ENCODE measurements around the gene IFI16.
"Not testable (repeated sequence)": the region's sequence is repeated elsewhere in the genome, so short reads cannot be mapped to it uniquely, and the experiment has no call there.

Gene IFI16

DNA sequence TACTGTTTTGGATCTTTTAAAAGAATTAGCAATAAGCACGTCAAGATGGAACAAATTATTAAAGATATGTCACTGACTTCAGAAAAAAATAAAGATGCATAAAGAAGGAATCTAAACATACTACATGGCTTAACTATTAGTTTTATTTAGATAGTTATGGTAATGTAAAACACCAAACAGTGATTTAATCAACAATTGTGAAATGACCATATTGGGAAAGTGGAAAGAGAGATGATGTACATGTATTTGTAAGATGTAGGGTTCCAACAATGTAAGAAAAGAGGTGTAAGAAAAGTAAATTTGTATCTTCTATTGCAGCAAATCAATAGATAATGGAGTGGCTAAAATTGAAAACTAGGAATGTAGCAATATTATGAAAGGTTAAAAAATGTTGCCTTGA, 73.3 kb downstream of the IFI16 start:
- H3K27me3 ChIP-seq (ENCODE audit: low read depth): no peaks in the 10 kb centered on the region
- no peaks in the 10 kb centered on the region for H3K9me3 ChIP-seq
- no peak overlapping the region for H3K4me3 ChIP-seq
- H3K36me3 ChIP-seq (replicated peaks): no peaks in the 10 kb centered on the region
- no peaks in the 10 kb centered on the region for H3K4me1 ChIP-seq
- no peak for DNase-seq (ENCODE audit: low spot score in 2 of 2)
- in situ Hi-C loops (cut with MboI; ENCODE audit: low sequenced_read_pairs): no loop called here

DNA sequence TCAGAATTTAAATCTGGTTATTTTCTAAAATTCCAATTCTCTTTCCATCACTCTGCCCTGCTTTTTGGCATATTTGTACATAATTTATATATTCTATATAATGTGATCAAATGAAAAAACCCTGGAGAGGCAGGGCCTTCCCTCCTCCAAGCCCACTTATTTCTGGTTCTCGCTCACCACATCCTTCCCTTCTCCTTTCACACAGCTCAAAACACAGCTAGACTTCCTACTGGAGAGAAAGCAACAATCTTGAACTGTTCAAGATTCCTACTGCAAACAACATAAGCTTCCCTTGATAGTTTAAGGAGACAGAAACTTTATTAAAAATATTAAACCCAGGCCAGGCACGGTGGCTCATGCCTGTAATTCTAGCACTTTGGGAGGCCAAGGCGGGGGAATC, 74.4 kb downstream of the IFI16 start:
- H3K27me3 ChIP-seq (ENCODE audit: low read depth): no peaks in the 10 kb centered on the region
- H3K4me3 ChIP-seq: no peak overlapping the region
- no peak for DNase-seq (ENCODE audit: low spot score in 2 of 2)
- no peaks in the 10 kb centered on the region for H3K9me3 ChIP-seq
- in situ Hi-C loops (cut with MboI; ENCODE audit: low sequenced_read_pairs): no loop called here
- H3K4me1 ChIP-seq: no peaks in the 10 kb centered on the region
- no peaks in the 10 kb centered on the region for H3K36me3 ChIP-seq (replicated peaks)

DNA sequence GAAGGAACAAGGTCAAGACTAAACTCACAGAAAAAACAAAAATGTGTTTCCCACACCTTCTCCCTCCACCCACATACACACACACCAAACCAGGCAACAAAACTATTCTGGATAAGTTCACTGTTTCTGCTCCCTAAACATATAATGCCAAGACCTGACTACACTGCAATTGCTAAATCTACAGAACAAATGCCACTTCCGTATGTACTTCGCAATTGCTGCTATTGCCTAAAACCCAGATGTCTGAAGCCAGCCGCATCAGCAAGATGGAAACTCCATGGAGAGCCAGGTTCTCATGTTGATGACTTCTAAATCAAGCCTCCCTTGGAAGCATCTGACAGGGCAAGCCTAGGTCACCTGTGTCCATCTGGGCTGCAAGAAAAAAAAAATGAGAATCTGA, 75.2 kb downstream of the IFI16 start:
- in situ Hi-C loops (cut with MboI; ENCODE audit: low sequenced_read_pairs): no loop called here
- H3K9me3 ChIP-seq: no peaks in the 10 kb centered on the region
- no peak for DNase-seq (ENCODE audit: low spot score in 2 of 2)
- H3K4me3 ChIP-seq: no peak overlapping the region
- H3K27me3 ChIP-seq (ENCODE audit: low read depth): no peaks in the 10 kb centered on the region
- no peaks in the 10 kb centered on the region for H3K36me3 ChIP-seq (replicated peaks)
- H3K4me1 ChIP-seq: no peaks in the 10 kb centered on the region

DNA sequence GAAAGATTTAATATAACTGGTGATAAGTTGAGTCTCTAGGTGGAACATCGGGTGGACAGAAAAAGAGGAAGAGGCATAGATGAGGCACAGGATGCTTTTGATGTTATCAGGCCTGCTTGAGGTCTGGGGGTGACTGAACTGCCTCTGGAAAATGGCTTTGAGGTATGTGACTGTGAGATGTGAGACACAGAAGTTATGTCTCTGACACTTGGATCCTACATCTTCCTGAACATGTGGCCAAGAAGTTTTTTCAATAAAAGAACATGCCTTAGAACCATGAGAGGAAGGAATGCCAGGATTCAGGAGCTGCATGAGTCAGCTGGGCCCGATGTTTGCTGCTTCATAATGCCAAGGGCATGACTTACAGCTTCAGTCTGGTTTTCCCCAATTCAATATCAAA, 78.3 kb downstream of the IFI16 start:
- DNase-seq (ENCODE audit: low spot score in 2 of 2): no peak
- Histone ChIP-seq H3K27me3 (ENCODE audit: low read depth) (no peaks in the 10 kb centered on the region), H3K9me3 (no peaks in the 10 kb centered on the region), H3K4me3 (no peak overlapping the region), H3K36me3 (replicated peaks) (no peaks in the 10 kb centered on the region), H3K4me1 (no peaks in the 10 kb centered on the region)
- in situ Hi-C loops (cut with MboI; ENCODE audit: low sequenced_read_pairs): no loop called here

DNA sequence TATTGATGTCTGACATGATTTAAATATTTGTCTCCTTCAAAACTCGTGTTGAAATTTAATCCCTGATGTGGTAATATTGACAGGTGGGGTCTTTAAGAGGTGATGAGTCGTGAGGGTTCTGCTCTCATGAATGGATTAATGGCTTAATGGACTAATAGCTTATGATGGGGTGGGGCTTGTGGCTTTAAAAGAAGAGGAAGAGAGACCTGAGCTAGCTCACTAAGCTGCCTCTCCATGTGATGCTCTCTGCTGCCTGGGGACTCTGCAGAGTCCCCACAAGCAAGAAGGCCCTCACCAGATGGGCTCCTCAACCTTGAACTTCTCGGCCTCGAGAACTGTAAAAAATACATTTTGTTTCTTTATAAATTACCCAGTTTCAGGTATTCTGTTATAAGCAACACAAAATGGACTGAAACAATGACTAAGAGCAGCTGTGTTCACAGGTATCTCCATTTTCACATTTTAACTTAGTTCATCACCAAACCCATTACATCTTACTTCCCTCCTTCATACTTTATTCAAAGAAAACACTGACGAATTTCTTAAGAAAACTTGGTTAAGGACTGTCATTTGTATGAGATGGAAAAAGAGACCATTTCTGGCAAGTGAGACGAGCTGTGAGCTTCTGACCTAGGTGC, 79.0 kb downstream of the IFI16 start:
- in situ Hi-C loops (cut with MboI; ENCODE audit: low sequenced_read_pairs): no loop called here
- no peak for DNase-seq (ENCODE audit: low spot score in 2 of 2)
- Histone ChIP-seq H3K4me3 (no peak overlapping the region), H3K36me3 (replicated peaks) (no peaks in the 10 kb centered on the region), H3K9me3 (no peaks in the 10 kb centered on the region), H3K4me1 (no peaks in the 10 kb centered on the region), H3K27me3 (ENCODE audit: low read depth) (no peaks in the 10 kb centered on the region)

DNA sequence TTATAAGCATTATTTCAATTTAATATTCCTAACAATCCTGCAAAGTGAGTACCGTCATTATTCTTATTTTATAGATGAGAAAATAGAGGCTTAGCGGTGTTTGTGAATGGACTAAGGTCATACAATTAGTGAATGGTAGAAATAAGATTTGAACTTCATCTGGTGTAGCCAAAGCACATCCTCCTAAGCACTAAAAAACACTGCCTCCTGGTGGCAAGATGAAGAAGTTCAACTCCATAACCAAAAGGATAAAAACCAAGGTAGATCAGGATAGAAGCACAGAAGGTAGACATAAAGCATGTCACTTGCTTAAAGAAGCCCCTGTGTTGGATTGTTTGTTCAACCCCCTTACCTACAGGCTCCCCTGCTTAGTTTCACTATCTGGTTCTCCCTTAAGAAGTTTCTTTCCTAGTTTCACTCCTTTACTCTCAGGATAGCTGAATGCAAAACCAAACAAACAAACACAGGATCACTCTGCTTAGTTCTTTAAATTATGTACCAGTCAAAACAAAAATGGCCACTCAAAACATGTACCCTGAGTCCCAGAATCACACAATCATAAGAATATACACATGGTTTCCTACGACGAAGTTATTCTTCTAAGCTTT, 79.6 kb downstream of the IFI16 start:
- DNase-seq (ENCODE audit: low spot score in 2 of 2): no peak
- Histone ChIP-seq H3K4me1 (no peaks in the 10 kb centered on the region), H3K4me3 (no peak overlapping the region), H3K9me3 (no peaks in the 10 kb centered on the region), H3K36me3 (replicated peaks) (no peaks in the 10 kb centered on the region), H3K27me3 (ENCODE audit: low read depth) (no peaks in the 10 kb centered on the region)
- in situ Hi-C loops (cut with MboI; ENCODE audit: low sequenced_read_pairs): no loop called here

DNA sequence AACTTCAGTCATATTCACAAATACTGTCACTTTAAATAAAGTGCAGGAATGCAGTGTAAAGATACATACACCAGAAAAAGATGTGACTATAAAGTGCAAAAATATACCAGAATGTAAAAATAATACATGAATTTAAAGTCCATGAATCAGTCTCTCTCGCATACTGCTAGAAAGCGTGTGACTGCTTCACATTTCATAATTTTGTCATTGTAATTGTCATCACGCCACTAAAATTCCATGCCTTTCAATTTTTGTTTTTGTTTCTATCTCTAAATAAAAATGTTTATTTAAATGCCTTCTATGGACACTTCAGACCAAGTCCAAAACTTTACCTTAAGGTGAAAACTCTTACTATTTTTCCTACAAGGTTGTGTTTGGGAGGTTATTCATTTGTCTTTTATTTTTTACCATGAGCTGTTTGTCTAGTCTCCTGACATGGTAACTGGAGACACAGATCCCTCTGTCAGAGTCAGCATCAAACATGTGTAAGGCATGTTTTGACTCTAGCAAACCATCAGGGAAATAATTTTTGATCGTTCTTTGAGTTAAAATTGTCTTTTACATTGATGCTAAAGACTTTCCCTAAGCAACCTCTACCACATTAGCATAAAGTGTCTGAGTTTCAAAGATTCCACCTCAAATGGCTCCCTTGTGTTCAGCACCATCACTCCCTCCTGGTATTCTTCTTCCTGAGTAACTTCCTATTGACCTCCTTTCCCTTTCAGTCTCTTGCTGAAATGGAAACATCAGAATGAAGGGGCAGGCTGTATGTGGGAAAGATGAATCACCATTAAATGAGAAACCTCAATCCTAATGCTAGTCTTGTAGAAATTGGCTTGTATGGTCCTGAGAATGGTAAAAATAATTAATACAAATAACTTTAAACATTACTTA, 80.8 kb downstream of the IFI16 start:
- H3K4me3 ChIP-seq: no peak overlapping the region
- no peak for DNase-seq (ENCODE audit: low spot score in 2 of 2)
- no peaks in the 10 kb centered on the region for H3K4me1 ChIP-seq
- no peaks in the 10 kb centered on the region for H3K36me3 ChIP-seq (replicated peaks)
- no peaks in the 10 kb centered on the region for H3K9me3 ChIP-seq
- no peaks in the 10 kb centered on the region for H3K27me3 ChIP-seq (ENCODE audit: low read depth)
- in situ Hi-C loops (cut with MboI; ENCODE audit: low sequenced_read_pairs): no loop called here

DNA sequence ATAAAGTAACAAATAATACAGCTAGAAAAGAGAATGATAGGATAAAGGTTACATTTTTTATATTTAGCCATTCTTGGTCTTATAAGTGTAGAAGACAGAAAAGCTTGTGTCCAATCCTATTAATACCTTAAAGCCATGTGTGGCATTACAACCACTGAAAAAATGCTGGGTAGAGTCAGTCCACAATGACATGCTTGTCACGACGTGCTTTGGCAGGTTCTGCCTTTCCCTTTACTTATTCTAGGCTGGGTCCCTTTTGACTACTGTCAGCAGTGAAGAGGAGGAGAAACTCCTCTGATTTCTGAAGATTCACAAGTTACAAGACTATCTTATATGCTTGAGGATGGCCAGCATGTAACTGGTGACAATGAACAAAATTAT, 81.5 kb downstream of the IFI16 start:
- DNase-seq (ENCODE audit: low spot score in 2 of 2): no peak
- Histone ChIP-seq H3K4me3 (no peak overlapping the region), H3K36me3 (replicated peaks) (no peaks in the 10 kb centered on the region), H3K9me3 (no peaks in the 10 kb centered on the region), H3K4me1 (no peaks in the 10 kb centered on the region), H3K27me3 (ENCODE audit: low read depth) (no peaks in the 10 kb centered on the region)
- in situ Hi-C loops (cut with MboI; ENCODE audit: low sequenced_read_pairs): no loop called here

DNA sequence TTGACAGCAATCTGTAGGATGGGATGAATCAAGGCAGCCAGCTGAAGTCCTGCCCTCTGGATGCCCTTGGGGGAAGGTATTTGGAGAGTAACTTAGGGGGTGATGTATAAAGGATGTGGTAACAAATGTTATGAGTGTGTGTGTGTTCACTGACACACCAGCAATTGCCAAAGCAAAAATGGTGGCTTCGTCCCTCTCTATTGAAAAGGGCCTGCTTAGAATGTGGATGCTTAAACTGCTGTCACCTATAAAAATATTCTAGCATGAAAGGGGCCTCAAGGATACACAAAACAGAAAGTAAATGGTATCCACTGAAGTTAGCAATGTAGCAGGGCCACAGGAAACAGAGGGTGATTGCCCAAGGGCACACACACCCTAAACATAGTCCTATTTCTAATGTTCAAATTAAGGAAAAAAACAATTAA, 81.9 kb downstream of the IFI16 start:
- DNase-seq (ENCODE audit: low spot score in 2 of 2): no peak
- Histone ChIP-seq H3K9me3 (no peaks in the 10 kb centered on the region), H3K36me3 (replicated peaks) (no peaks in the 10 kb centered on the region), H3K27me3 (ENCODE audit: low read depth) (no peaks in the 10 kb centered on the region), H3K4me1 (no peaks in the 10 kb centered on the region), H3K4me3 (no peak overlapping the region)
- in situ Hi-C loops (cut with MboI; ENCODE audit: low sequenced_read_pairs): no loop called here

DNA sequence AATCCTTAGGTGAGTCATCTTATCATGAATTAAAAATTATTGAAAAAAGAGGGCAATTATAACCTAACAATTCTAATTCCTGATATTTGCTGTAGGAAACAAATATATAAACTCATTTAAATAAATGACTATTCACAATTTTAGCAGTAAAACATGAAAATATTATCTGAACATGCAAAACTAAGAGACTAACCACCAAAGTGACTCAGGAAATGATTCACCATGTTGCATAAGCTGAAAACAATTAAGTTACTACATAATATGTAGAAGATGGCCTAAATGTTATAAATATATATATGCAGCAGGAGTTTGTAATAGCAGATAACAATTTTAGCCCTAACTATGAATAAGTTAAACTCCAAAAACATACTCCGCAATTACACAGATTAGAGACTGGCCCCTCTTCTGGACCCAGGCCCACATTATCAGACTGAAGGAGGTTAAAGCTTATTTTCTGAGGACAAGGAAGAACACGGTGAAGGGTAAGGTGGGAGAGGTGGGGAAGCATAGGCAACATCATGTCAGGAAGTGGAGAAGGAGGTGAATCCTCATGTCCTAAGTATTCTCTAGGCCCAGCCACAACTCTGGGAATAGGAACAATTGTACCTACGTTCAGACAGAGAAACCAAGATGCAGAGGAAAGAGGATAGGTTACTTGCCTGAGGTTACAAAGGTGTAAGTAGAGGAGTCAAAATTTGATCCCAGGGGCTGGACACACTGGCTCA, 82.5 kb downstream of the IFI16 start:
- Histone ChIP-seq H3K36me3 (replicated peaks) (no peaks in the 10 kb centered on the region), H3K9me3 (no peaks in the 10 kb centered on the region), H3K4me3 (no peak overlapping the region), H3K27me3 (ENCODE audit: low read depth) (no peaks in the 10 kb centered on the region), H3K4me1 (no peaks in the 10 kb centered on the region)
- DNase-seq (ENCODE audit: low spot score in 2 of 2): no peak
- in situ Hi-C loops (cut with MboI; ENCODE audit: low sequenced_read_pairs): no loop called here

DNA sequence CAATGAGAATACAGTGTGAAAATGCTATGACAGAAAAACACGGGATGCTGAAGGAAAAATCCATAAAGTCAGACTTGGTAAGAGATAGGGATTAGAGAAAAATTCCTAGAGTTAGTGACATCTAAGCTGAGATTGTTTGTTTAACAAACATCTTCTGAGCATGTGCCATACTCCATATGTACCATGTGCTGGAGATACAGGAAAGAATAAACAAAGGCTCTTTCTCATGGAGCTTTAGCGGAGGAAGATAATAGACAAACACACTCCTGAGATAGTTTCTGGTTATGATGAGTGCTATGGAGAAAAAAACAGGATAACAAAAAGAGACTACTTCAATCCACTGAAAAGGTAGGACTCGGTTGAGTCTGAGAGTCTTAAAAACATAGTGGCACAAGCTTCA, 88.9 kb downstream of the IFI16 start:
- no peaks in the 10 kb centered on the region for H3K36me3 ChIP-seq (replicated peaks)
- H3K9me3 ChIP-seq: no peaks in the 10 kb centered on the region

DNA sequence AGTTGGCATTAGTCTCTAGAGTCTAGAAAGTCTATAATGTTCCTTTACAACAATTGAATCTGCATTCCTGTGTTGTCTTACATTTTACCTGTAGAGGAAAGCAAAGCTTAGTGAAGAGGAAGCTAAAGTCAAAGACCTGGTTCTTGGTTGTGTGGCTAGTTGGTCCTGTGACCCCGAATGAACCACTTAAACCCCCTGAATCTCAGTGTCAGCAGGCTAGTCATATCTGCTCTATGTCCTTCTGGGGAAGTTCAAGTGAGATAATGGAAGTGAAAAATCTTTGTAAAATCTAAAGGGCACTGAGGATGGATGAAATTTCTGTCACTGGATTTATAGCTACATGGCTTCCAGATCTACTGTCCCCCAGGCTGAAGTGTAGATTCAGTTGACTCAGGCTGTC, 90.9 kb downstream of the IFI16 start:
- no peaks in the 10 kb centered on the region for H3K27me3 ChIP-seq (ENCODE audit: low read depth)
- H3K9me3 ChIP-seq: no peaks in the 10 kb centered on the region
- no peaks in the 10 kb centered on the region for H3K4me1 ChIP-seq
- in situ Hi-C loops (cut with MboI; ENCODE audit: low sequenced_read_pairs): no loop called here
- no peaks in the 10 kb centered on the region for H3K36me3 ChIP-seq (replicated peaks)
- DNase-seq (ENCODE audit: low spot score in 2 of 2): no peak
- no peak overlapping the region for H3K4me3 ChIP-seq

More for the DNA sequence above, 88.9 kb downstream of the IFI16 start:
- Histone ChIP-seq H3K4me3 (no peak overlapping the region), H3K27me3 (ENCODE audit: low read depth) (no peaks in the 10 kb centered on the region), H3K4me1 (no peaks in the 10 kb centered on the region)
- no peak for DNase-seq (ENCODE audit: low spot score in 2 of 2)
- in situ Hi-C loops (cut with MboI; ENCODE audit: low sequenced_read_pairs): no loop called here

DNA sequence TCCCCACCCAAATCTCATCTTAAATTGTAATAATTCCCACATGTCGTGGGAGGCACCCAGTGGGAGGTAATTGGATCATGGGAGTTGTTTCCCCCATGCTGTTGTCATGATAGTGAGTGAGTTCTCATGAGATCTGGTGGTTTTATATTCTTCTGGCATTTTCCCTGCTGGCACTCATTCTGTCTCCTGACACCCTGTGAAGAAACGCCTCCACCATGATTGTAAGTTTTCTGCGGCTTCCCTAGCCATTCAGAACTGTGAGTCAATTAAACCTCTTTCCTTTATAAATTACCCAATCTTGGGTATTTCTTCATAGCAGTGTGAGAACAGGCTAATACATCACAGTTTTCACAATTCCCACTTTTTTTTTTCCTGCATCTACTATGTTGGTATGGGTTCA, 93.3 kb downstream of the IFI16 start:
- H3K36me3 ChIP-seq (replicated peaks); DNase-seq (ENCODE audit: low spot score in 2 of 2); H3K4me3 ChIP-seq; H3K9me3 ChIP-seq; H3K4me1 ChIP-seq; H3K27me3 ChIP-seq (ENCODE audit: low read depth); in situ Hi-C loops (cut with MboI; ENCODE audit: low sequenced_read_pairs): not testable (repeated sequence)

All from HAP-1 (cell line).